Lower leg skin (tissue), 3 donors: ENCODE results near the gene NOLC1.

Experiments
- CTCF ChIP-seq, 3 donors: fragments of 450-650 bp; IDR thresholded peaks; one replicate each; pipeline ENCODE4 v1.5.1; 2016; ENCODE audit warnings: antibody characterized with exemption in 3 of 3, mild to moderate bottlenecking in 3 of 3, moderate library complexity in 2 of 3
- POLR2A ChIP-seq, 2 donors: fragments of 450-650 bp; IDR thresholded peaks; one replicate each; pipeline ENCODE4 v1.6.1; 2016 to 2017; ENCODE audit warnings: antibody characterized with exemption in 2 of 2, mild to moderate bottlenecking in 1 of 2, moderate library complexity in 1 of 2

DNA sequence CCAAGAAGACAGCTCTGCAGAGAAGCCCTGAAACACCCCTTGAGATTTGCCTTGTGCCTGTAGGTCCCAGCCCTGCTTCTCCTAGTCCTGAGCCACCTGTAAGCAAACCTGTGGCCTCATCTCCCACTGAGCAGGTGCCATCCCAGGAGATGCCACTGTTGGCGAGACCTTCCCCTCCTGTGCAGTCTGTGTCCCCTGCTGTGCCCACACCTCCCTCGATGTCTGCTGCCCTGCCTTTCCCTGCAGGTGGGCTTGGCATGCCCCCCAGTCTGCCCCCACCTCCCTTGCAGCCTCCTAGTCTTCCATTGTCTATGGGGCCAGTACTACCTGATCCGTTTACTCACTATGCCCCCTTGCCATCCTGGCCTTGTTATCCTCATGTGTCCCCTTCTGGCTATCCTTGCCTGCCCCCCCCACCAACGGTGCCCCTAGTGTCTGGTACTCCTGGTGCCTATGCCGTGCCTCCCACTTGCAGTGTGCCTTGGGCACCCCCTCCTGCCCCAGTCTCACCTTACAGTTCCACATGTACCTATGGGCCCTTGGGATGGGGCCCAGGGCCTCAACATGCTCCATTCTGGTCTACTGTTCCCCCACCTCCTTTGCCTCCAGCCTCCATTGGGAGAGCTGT is 11.2 kb upstream of the NOLC1 start:
- TF ChIP-seq CTCF (IDR thresholded peaks at IDR 0.05) (no peak), POLR2A (IDR thresholded peaks at IDR 0.05) (no peak)
